Ecto neural progenitor cell (in vitro differentiated cells): Measurements from ENCODE around the gene CRIP2.

ENCODE experiments used
- DNase-seq: peaks from one replicate; pipeline ENCODE4 v3.0.0-alpha.2; 2018; ENCODE audit warnings: low spot score

The CRIP2 gene

DNA sequence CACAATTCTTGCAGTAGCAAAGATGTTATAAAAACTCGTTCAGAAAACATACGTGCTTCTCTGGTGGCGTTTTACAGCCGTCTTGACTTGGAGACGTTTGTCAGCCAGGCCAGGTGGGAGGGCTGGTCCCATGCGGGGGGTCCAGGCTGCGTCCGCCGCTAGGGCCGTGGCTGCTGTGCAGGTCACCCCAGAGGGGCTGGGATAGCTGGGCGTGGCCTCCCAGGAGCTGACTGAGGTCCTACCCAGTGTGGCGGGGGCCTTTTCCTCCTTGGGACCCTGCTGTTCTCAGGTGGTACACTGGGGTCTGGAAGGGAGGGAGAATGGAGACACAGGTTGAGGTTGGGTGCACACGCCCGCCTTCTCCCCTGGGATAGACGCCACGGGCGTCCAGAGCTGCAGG lies 29.8 kb upstream of the CRIP2 start:
- DNase-seq: no peak

GRCh38 chr14:105445290-105445689 lies 29.3 kb upstream of the CRIP2 start:
- DNase-seq: no peak

DNA sequence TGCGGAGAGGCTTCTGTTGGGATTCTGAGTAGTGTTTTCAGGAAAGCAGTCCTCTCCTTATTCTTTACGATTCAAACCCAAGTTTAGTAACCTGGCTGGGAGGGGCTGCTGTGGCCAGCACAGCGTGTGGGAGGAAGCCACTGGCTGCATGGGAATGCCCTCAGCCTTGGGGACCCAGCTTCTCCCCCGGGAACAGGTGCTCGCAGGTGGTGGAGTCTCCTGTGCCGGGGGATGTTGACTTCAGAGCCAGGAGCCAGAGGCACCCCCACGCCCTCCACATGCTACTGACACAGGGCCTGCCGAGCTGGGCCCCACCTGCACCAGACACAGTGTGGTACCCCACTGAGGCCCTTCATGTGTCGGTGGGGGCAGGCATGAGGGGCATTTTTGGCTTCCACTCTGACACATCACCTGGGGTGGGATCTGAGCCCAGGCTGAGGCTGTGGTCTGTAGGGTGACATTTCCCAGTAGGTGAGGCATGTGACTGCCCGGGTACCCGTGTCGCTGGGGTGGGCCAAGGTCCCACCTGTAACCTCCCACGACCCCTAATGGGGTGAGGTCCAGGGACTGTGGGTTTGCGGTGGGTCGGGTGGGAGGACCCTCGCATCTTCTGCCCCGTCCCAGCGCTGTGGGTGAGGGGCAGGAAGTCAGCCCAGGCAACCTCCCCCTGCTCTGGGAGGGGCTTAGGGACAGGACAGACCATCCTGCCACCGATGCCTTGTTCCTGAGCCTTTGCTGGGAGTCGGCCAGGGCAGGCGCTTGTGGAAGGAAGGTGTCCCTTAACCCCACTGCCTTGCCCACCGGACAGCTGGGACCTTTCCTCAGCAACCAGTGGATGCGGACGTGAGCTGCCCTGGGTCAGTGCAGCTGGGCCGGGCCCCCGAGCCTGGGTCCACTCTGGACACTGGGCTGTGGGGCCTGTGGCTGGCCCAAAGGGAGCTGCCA lies 28.4 kb upstream of the CRIP2 start:
- DNase-seq: no peak

GRCh38 chr14:105446971-105447370 lies 27.6 kb upstream of the CRIP2 start:
- DNase-seq: no peak

DNA sequence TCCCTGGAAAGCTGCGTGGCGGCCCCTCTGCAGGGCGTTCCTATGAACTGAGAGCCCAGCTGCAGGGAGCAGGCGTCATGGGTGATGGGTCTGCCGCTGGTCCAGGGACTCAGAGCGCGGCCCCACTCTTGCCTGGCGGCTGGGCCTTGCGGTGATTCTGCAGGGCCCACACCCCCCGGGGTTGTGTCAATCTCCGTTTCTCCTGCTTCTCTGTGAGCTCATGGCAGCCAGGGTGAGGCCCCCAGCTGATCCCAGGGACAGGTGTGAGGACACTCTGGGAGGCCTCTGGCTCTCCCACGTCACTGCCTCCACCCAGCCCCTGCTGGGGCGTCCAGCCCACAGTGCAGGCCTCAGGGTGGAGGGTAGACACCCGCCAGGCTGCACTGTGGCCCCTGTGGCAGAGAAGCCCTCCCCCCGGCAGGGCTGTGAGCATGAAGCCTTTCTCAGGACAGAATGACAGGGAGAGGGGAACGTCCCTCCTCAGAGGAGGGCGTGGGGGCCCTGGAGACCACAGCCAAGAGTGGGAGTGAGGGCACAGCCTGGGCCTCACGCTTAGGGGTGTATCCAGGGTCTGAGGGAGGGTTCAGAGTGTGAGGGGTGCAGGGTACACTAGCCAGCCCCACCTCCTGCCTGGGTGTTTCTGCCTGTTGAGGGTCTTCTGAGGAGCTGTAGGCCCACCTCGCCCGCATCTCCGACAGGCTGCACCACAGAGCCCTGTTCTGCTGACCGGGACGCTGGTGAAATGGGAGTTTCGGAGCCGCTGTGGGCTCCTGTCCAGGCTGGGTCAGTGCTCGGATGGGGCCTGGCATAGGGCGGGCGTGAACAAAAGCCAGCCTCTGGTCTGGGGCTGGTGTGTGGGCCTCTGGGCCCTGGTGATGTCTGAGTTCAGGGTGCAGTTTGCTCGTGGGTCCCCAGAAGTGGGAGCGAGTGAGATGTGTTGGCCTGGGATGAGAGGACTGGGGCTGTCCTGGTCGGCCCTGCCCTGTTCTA lies 26.7 kb upstream of the CRIP2 start:
- no peak for DNase-seq

- peak; percentile 74 for DNase-seq
Measured at GRCh38 chr14:105448706-105449111, 25.9 kb upstream of the CRIP2 start.

GRCh38 chr14:105449276-105450122 lies 25.1 kb upstream of the CRIP2 start:
- no peak for DNase-seq

- DNase-seq: no peak
Measured at GRCh38 chr14:105450123-105450505, 24.5 kb upstream of the CRIP2 start.

DNA sequence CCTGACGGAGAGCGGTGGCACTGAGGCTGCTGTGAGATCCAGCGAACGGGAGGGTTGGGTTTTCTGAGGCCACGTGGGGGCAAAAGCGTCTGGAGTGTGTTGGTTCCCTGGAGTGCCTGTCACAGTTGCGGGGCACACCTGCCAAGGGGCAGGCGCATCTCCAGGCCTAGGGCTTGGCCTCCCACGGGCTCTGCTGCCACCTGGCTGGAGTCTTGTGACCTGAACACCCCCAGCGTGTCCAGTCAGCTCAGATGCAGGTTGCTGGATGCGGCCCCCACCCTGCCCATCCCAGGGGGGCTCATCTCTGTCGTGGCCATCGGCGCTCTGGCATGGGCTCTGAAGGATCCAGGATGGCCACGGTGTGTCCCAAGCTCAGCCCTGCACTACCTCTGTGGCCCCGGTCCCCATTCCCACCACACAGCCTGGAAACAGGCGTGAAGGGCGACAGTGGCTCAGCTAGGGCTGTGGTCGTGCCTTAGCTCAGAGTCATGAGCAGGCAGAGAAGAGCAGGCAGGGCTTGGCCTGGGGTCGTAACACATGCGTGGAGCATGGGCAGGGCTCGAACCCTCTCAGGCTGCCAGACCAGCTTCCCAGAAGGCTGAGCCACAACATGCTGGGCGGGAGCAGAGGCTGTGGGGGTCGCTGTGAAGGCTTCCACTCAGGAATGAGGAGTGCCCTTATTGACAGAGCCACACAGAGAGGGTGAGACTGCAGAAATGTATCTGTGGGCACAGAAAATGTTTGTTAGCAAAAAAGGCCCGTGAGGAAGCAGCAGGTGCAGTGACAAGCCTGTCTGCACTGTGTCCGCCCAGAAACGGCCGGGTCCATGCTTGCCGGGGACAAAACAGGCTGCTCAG lies 23.5 kb upstream of the CRIP2 start:
- no peak for DNase-seq

DNA sequence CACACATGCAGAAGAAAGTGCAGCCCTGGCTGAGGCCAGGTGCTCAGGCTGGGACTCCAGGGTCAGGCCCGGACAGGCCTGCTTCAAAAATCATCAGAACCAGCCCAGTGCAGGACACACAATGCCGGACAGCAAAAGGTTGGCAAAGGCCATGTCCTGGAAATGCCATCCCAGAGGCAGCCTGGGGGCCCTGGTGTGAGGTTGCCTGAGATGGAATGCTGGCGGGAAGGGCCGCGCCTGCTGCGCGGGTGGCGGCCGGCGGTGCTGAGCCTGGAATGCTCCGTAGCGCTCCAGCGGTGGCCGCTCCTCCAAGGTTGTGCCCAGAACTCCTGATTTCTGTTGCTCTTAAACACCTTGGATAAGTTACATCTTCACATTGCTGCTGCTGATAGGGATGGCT lies 21.7 kb upstream of the CRIP2 start:
- DNase-seq: no peak

DNA sequence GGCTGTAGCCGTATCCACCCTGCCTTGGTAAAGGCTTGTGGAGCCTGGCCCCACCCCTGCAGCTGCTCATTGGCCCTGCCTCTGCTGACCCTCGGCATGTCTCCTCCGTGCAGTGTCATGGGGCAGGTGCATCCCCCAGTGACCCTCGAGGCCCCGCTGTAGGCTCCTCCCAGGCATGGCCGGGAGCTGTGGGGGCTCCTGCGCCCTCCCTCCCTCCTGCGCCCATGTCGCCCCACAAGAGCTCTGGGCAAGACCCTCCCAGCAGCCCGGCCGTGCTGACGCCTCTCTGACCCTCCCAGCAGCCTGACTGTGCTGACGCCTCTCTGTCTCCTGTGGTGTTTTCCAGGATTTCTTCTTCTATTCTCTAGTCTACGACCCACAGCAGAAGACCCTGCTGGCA lies 20.8 kb upstream of the CRIP2 start:
- DNase-seq: no peak

DNA sequence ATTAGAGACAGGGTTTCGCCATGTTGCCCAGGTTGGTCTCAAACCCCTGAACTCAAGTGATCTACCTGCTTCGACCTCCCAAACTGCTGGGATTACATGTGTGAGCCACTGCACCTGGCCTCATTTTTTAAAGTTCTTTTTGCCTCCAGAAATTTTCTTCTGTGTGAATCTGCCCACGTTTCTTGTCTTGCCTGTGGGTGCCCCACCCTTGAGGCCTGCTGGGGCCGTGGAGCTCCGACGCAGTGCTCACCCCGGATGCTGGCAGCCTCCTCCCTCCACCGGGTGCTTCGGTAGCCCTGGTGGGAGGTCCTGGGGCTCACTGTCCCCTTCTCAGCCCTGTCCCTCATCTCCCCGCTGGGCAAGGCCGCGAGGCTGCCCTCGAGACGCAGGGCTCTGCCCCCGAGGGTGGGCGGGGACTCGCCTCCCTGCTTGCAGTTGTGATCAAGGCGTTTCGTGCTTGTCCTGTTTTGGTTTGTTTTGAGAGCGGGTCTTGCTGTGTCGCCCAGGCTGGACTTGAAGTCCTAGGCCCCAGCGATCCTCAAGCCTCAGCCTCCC lies 19.5 kb upstream of the CRIP2 start:
- DNase-seq: no peak

GRCh38 chr14:105455766-105456660 lies 18.6 kb upstream of the CRIP2 start:
- DNase-seq: no peak

- no peak for DNase-seq
Measured at GRCh38 chr14:105456736-105457617, 17.6 kb upstream of the CRIP2 start.

DNA sequence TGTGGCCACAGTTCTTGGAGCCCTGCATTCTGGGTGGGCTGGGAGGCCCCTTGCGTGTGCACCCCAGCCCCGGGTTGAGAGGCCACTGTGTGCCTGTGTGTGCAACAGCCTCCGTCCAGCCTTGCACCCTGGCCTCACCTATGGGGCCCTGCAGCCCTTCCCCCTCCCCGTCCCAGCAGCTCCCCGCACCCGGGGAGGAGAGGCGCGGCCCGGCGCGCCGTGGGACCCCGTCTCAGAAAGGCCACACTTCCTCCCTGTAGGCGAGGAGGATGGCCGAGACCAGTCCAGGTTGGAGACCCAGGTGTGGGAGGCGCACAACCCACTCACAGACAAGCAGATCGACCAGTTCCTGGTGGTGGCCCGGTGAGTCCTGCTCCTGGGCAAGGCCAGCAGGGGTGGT lies 16.6 kb upstream of the CRIP2 start:
- no peak for DNase-seq

DNA sequence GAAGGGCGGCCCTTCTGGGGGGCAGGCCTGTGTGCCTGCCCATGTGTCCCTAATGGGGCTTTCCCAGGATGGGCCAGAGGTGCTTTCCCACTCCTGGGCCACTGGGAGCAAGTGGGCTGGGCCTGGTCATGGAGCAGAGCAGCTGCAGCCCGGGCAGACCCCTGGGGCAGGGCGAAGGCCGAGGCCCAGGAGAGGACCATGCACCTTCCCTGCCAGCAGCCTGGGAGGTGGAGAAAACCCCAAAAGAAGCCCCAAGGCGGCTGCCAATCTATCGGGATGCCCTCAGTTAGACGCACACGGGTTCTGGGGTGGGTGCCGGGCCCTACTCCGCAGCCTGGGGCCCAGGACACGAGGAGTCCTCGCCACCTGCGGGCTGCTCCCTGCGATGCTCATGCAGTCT lies 16.1 kb upstream of the CRIP2 start:
- no peak for DNase-seq

DNA sequence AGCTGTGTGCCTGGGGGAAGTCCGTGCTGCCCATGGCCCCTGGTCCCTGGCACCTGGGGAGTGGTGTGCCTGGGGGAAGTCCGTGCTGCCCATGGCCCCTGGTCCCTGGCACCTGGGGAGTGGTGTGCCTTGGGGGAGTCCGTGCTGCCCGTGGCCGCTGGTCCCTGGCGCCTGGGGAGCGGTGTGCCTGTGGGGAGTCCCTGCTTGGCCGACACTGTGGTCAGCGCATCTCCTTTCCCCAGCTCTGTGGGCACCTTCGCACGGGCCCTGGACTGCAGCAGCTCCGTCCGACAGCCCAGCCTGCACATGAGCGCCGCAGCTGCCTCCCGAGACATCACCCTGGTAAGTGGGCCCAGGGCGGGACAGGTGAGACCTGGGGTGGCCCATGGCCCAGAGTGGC lies 14.5 kb upstream of the CRIP2 start:
- DNase-seq: no peak

- DNase-seq: no peak
Measured at GRCh38 chr14:105460616-105461015, 14.0 kb upstream of the CRIP2 start.

DNA sequence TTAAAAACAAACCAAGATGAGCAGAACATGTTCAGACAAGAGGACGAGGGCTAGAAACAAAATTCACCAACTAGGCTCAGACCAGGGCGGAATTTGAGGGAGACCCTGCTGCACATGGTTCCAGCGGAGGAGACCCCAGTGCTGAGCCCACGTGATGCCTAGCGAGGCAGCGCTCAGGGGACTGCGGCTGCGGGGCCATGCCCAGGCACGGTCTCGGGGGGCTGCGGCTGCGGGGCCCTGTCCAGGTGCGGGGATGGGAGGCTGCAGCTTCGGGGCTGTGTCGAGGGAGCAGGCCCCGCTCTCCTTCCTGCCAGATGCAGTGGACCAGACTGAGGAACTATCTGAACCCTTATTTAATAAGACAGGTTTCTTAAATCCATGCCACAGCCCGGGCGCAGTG lies 12.7 kb upstream of the CRIP2 start:
- no peak for DNase-seq
